ENCODE results near the gene FASN.

The FASN gene

GRCh38 chr17:82086941-82087906, 10.8 kb downstream of the FASN start:
- DNase-seq = no peak

DNA sequence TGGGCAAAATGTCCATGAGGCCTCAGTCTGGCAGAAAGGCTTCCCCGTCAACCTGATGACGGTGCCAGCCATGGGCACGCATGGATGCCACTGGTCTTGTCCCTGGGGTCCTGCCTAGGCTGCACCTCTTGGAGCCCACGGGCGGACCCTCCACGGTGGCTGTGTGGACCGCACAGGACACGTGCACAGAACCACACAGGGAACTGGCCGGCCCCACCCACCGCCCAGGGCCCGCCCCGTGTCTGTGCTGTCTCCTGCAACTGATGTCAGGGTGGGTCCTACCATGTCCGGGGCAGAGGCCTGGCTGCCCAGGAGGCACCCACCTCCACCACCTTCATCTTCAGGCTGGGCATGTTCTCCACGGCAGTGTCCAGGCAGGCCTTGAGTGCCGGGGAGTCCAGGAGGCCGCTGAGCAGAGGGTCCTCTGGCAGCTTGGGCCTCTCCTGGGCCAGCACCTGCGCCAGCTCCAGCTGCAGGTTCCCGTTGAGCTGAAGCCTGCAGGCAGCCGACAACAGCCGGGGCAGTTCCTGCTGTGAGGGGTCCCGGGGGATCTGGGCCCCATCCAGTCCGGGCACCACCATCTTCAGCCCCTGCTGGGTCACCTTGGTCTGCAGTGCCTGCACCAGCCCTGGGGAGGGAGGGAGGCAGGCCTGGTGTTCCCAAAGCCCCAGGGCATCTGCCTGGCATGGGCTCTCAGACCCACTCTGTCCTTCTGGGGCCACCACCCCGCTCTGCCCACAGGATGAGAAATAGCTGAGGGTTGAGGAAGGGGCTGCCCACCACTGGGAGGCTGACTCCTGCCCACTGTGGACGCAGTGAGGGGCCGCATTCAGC, 11.9 kb downstream of the FASN start:
- no peak for DNase-seq

DNA sequence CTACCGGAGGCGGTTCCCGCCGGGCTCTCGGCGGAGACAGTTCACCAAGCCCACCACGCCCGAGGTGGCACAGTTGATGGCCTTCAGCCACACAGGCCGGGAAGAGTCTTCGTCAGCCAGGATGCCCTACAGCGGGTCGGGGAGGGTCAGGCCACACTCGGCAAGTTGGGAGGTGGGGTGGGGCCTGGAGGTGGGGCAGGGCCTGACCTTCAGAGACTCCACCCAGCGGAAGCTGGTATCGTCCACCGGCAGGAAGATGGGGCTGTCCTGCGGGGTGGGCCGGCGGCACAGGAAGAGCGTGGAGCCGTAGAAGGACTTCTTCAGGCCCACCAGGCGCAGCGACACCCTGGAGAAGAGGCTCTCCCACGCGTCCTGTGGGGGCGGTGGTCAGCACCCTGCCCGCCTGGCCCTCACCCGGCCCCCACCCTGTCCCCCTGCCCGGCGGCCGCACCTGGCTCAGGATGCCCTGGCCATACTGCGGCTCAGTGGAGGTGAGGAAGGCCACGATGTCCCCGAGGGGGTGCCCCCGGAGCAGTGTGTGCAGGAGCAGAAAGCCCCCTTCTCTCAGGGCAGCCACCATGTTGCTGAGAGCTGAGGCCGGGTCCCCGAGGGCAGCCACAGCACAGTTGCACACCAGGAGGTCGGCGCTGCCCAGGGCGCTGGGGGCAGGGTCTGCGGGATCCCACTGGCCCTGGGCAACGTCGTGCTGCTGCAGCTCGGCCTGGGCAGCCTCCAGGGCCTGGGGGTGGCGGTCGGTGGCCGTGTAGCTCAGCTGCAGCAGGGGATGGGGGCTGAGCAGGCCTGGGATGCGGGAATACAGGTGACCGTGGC, 12.8 kb downstream of the FASN start:
- no peak for DNase-seq

- DNase-seq = no peak
Measured at GRCh38 chr17:82084373-82085030, 13.5 kb downstream of the FASN start.

DNA sequence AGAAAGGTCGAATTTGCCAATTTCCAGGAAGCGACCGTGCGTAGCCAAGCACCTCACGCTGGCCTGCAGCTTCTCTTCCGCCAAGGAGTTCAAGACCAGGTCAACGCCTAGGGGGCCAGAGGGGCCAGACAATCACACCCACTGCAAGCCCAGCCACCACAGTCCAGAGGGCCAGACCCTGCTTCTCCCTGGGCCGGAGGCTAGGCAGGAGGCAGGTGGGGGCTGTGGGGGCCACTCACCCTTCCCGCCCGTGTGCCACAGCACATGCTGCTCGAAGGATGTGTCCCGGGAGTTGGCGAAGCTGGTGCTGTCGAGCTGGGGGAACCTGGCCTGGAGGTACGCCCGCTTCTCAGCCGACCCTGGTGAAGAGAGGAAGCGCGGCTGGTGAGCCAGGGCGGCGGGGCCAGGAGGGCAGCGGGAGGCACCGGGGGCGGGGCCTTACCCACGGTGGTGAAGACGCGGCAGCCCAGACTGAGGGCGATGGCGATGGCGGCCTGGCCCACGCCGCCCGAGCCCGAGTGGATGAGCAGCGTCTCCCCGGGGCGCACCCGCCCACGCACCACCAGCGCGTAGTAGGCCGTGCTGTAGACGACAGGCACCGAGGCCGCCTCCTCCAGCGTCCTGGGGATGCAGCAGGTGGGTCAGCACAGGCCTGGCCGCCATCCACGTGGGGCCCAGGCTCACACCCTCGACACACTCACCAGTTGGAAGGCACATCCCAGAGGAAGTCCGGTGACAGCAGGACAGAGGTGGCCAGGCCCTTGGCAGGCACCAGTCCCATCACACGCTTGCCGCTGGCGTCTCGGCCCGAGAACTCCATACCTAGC, 14.3 kb downstream of the FASN start:
- DNase-seq = no peak

DNA sequence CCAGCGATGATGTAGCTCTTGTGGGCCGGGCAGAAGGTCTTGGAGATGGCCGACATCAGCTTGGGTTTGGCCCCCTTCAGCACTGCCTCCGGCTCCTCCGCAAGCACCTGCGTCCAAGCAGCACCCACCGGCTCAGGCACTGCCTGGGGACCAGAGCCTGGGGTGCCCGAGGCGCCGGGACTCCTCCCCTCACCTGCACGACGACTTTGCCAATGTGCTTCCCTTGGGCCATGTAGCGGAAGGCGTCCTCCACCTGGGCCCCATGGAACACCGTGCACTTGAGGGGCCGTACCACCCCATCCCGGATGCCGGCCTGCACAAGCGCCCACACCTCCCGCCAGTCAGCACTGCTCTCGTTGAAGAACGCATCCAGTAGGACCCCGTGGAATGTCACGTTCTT, 15.0 kb downstream of the FASN start:
- DNase-seq = no peak

DNA sequence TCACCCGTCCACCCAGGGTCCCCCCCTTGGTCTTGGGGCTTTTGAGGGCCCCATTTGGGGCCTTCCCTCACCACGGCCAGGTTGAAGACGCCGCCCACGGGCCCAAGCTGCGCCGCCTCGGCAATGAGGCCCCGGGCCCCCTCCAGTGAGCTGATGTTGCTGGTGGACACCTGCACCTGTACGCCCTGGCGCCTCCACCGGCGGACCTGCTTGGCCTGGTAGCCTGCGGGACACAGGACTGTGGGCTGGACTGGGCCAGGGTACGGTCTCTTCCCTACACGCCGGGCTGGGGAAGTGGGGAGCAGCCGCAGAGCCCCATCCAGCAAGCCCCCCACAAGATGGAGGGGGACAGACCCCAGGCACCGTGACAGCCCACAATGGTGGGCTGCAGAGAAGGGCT, 15.6 kb downstream of the FASN start:
- no peak for DNase-seq

GRCh38 chr17:82081966-82082365, 16.1 kb downstream of the FASN start:
- no peak for DNase-seq

DNA sequence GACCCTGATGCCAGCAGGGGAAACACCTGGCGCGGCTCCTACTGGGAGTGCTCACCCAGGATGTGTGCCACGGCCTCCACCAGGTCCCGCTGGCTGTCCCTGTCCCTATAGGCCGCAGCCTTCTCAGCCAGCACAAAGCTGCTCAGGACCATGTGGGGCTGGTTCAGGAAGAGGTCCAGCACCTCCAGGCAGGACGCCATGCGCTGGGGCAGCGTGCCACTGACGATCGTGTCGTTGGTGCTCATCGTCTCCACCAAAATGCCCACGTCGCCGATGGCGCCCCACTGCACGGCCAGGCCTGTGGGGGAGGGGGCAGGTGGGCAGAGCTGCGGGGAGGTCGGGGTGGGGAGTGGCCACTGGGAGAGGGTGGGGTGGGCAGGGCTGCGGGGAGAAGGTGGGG, 16.5 kb downstream of the FASN start:
- no peak for DNase-seq

- no peak for DNase-seq
Measured at GRCh38 chr17:82080789-82081464, 17.1 kb downstream of the FASN start.

- no peak for DNase-seq
Measured at GRCh38 chr17:82080048-82080788, 17.8 kb downstream of the FASN start.

GRCh38 chr17:82079001-82079677, 18.9 kb downstream of the FASN start:
- no peak for DNase-seq

DNA sequence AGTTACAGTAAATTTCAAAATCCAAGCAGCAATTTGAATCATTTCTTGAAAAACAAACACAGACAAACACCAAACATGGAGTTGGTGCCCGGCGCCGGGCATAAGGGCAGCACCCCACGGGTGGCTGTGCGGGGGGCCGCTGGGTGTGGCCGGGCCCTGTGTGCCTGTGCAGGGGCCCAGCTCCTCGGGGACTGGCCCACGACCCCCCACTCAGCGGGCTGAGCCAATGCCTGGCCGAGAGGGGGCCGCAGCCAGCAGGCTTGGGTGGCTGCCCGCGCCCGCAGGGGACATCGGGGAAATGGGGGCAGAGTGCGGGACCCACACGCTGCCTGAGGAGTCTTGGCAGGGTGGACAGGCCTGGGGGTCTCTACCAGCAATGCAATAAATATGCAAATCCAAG, 19.6 kb downstream of the FASN start:
- DNase-seq = no peak

GRCh38 chr17:82077617-82078358, 20.2 kb downstream of the FASN start:
- no peak for DNase-seq

DNA sequence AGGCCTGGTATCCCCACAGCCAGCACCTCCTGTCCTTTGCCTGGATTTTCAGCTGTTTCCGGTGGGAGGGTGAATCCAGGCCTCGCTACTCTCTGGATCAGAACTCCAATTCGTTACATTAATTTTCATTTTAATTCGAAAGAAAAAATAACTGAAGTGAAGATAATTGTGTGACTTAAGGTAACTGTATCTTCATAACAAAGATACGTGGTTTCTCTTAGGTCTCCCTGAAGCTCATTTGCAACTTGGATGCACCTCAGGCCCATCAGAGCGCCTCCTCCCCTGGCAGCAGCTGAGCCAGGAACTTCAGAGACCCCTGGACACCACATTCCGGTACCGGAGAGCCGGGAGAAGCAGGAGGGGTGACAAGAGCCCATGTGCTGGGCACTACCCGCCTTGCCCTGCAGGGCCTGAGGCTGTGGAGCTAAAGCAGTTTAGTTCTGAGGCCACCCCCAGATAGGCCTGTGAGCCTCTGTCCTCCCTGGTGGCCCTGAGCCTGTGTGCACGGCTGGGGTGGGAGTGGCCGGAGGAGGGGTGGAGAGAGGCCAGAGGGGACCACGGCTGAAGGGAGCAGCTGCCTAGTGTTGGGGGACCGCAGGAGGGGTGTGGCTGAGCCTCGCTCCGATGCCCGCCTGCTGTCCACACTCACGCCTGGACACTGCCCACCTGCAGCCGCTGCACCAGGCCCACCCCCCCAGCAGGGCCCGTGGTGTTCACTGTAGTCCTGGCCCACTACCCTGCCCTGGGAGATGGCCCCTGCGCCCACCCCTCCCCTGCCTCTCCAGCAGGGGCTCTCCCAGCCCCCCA, 21.0 kb downstream of the FASN start:
- no peak for DNase-seq

DNA sequence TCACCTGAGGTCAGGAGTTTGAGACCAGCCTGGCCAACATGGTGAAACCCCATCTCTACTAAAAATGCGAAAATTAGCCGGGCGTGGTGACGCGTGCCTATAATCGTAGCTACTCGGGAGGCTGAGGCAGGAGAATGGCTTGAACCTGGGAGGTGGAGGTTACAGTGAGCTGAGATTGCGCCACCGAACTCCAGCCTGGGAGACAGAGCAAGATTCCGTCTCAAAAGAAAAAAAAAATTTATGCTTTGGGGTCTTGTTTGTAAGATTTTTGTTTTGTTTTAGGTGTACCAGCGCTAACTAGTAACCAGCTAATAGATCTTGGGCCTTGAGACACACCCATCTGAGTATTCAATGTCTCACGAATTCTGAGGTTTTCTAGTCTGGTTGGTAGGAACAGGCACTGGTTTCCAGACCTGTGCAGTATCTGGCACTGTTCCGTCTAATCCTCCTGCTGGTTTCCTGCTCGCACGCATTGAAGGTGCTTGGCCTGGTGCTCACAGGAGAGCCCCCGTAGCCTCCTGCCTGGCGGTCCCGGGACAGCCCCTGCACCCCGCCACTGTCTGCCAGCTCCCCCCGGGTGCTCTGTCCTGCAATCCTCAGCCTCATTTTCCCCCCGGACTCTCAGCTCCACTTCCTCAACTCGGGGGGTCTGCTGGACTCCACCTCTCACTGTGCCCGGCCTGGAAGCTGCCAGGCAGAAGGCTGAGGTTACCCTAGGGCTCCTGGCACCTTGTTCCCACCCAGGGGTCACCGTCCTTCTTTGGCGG, 21.8 kb downstream of the FASN start:
- no peak for DNase-seq

- no peak for DNase-seq
Measured at GRCh38 chr17:82073446-82073845, 24.6 kb downstream of the FASN start.

All from CD4-positive, alpha-beta T cell treated with Interleukin-12 subunit alpha and Interleukin-12 subunit beta, for 1 hour (primary cell).